ENCODE results near the gene GIT1. TPM values are rescaled to one million over a fixed set of nuclear protein-coding genes. Genes with fewer than 3 reads are reported as not detected.
A peak's percentile ranks its signal among the peaks of the same experiment; 100 is the strongest.

Gene GIT1
- total and polyA plus RNA-seq, 2 of the 13 experiments (the other 11 are each of a cell fraction or from before 2014, with no cell fraction given), result 14.2 to 30.8 TPM

DNA sequence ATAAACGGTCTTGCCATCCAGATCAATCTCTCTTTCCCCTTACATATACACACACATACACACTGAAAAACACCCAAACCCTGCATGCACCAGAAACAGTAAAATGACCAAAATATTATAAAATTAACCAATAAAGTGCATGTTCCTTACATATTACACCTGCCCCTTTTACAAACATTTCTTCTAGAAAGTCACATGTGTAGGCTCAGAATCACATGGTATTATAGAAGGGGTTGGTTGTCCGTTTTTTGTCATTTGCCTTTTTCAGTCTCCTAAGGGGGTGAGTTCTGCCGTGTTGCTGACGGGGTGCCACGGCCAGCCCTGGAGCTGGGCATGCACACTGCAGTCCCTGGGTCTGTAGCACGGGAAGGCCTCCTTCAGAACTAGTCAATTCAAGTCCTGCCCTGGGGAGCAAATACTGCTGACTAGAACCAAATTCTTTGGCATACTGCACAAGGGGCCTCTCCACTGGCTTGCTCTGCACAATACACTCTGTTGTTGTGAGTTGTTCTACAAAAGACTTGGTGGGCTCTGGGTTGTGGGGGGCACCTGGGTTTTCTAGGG is 41.3 kb upstream of the GIT1 start:
- no peak overlapping the region for H3K9ac ChIP-seq (ENCODE audit: insufficient read depth, low read depth, low read length)
- no peaks in the 10 kb centered on the region for H4K20me1 ChIP-seq (ENCODE audit: insufficient read depth, low read length)
- CTCF ChIA-PET (ENCODE audit: low intra/inter-chr PET ratio, low total read pairs), result no interaction called here
- WGBS (ENCODE audit: low lambda C conversion rate), result 97% methylated on average over 6 of the region's 6 CpGs
- no peak for FAIRE-seq
- no TSS peak for BruUV-seq (replicated peaks)
- no peaks in the 10 kb centered on the region for H3K79me2 ChIP-seq (ENCODE audit: insufficient read depth, low read length)
- no peak overlapping the region for H2AFZ ChIP-seq (ENCODE audit: low read length)
- POLR2A ChIA-PET, result no interaction called here
- ATAC-seq, result no peak
- H3K27ac ChIP-seq (ENCODE audit: extremely low read length, insufficient read depth, low read length), result no peak overlapping the region
- no peak overlapping the region for H3K4me2 ChIP-seq (ENCODE audit: low read depth, low read length)
- in situ Hi-C loops (cut with HindIII; ENCODE audit: extremely low pct_ligation_motif_present, low pct_unique_long_range_greater_than_20kb) (loop anchor here (10.0 kb wide), 1 partner anchor 304 kb away; the partner anchor contains the start of gene SSH2), intact Hi-C loops (cut with micrococcal nuclease; ENCODE audit: unreplicated experiment) (no loop called here)
- TF ChIP-seq SSRP1 (CRISPR knock-in tag; IDR thresholded peaks at IDR 0.05) (no peak), MNT (IDR thresholded peaks at IDR 0.05) (peak; percentile 96)
- TF ChIP-seq, protein P1, sequence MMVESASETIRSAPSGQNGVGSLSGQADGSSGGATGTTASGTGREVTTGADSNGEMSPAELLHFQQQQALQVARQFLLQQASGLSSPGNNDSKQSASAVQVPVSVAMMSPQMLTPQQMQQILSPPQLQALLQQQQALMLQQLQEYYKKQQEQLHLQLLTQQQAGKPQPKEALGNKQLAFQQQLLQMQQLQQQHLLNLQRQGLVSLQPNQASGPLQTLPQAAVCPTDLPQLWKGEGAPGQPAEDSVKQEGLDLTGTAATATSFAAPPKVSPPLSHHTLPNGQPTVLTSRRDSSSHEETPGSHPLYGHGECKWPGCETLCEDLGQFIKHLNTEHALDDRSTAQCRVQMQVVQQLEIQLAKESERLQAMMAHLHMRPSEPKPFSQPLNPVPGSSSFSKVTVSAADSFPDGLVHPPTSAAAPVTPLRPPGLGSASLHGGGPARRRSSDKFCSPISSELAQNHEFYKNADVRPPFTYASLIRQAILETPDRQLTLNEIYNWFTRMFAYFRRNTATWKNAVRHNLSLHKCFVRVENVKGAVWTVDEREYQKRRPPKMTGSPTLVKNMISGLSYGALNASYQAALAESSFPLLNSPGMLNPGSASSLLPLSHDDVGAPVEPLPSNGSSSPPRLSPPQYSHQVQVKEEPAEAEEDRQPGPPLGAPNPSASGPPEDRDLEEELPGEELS (CRISPR knock-in tag; IDR thresholded peaks at IDR 0.05), result no peak
- H3K36me3 ChIP-seq (replicated peaks in 1 of 2; ENCODE audit: control insufficient read depth in 1 of 2, insufficient read depth in 2 of 2, low read length in 2 of 2), result peaks cover 7 to 25% of the 10 kb centered on the region in 2 experiments; a peak in 4 of 5 replicates
- no peaks in the 10 kb centered on the region for H3K4me1 ChIP-seq (ENCODE audit: insufficient read depth, low read length)
- H3K9me3 ChIP-seq (ENCODE audit: low read length), result no peaks in the 10 kb centered on the region
- DNase-seq (ENCODE audit: low spot score), result no peak
- no peaks in the 10 kb centered on the region for H3K27me3 ChIP-seq (ENCODE audit: control insufficient read depth in 1 of 2, insufficient read depth in 2 of 2, low read length in 2 of 2)
- no peak overlapping the region for H3K4me3 ChIP-seq (replicated peaks in 1 of 3; ENCODE audit: insufficient read depth in 1 of 3, low read depth in 2 of 3, low read length in 3 of 3)

DNA sequence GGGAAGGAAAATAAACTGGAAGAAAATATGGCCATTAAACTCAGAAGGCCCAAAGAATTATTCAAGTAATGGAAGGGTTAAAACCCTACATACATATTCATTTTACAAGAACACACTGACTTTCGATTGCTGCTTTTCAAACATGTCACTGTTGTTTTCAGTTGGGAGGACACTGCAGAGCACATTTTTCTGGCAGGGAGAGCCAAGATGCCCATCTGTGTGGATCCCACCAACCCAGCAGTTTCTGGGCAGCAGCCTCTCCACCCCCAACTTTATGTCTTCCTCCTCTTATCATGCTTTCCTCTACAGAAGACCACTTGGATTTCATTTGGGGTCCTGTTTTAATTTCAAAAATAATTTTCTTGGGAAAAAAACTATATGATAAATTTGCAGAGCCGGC is 40.4 kb upstream of the GIT1 start:
- ChIA-PET POLR2A (no interaction called here), CTCF (ENCODE audit: low intra/inter-chr PET ratio, low total read pairs) (no interaction called here)
- no peak for DNase-seq (ENCODE audit: low spot score)
- no peaks in the 10 kb centered on the region for H3K27me3 ChIP-seq (ENCODE audit: control insufficient read depth in 1 of 2, insufficient read depth in 2 of 2, low read length in 2 of 2)
- peaks cover 7 to 22% of the 10 kb centered on the region in 2 experiments; a peak in 4 of 5 replicates for H3K36me3 ChIP-seq (replicated peaks in 1 of 2; ENCODE audit: control insufficient read depth in 1 of 2, insufficient read depth in 2 of 2, low read length in 2 of 2)
- H4K20me1 ChIP-seq (ENCODE audit: insufficient read depth, low read length), result no peaks in the 10 kb centered on the region
- in situ Hi-C loops (cut with HindIII; ENCODE audit: extremely low pct_ligation_motif_present, low pct_unique_long_range_greater_than_20kb) (loop anchor here (10.0 kb wide), 2 partner anchors 145 to 305 kb away; partner anchors contain the start of gene SSH2), intact Hi-C loops (cut with micrococcal nuclease; ENCODE audit: unreplicated experiment) (no loop called here)
- no peak for FAIRE-seq
- H3K27ac ChIP-seq (ENCODE audit: extremely low read length, insufficient read depth, low read length), result no peak overlapping the region
- 92% methylated on average over 2 of the region's 2 CpGs for WGBS (ENCODE audit: low lambda C conversion rate)
- BruUV-seq (replicated peaks), result no TSS peak
- no peak overlapping the region for H3K9ac ChIP-seq (ENCODE audit: insufficient read depth, low read depth, low read length)
- H3K4me2 ChIP-seq (ENCODE audit: low read depth, low read length), result no peak overlapping the region
- H3K9me3 ChIP-seq (ENCODE audit: low read length), result no peaks in the 10 kb centered on the region
- H3K79me2 ChIP-seq (ENCODE audit: insufficient read depth, low read length), result no peaks in the 10 kb centered on the region
- H2AFZ ChIP-seq (ENCODE audit: low read length), result no peak overlapping the region
- no peak overlapping the region for H3K4me3 ChIP-seq (replicated peaks in 1 of 3; ENCODE audit: insufficient read depth in 1 of 3, low read depth in 2 of 3, low read length in 3 of 3)
- no peaks in the 10 kb centered on the region for H3K4me1 ChIP-seq (ENCODE audit: insufficient read depth, low read length)
- ATAC-seq, result no peak
- TF ChIP-seq ZNF224 (CRISPR knock-in tag; IDR thresholded peaks at IDR 0.05), result no peak
- no peak for TF ChIP-seq MNT (IDR thresholded peaks at IDR 0.05)
- TF ChIP-seq ZNF616 (CRISPR knock-in tag; IDR thresholded peaks at IDR 0.05; ENCODE audit: low read depth), result no peak
- TF ChIP-seq CBX5 (CRISPR knock-in tag; IDR thresholded peaks at IDR 0.05; ENCODE audit: borderline replicate concordance), result no peak
- no peak for TF ChIP-seq SNAPC2 (CRISPR knock-in tag; IDR thresholded peaks at IDR 0.05)
- TF ChIP-seq, protein P2, sequence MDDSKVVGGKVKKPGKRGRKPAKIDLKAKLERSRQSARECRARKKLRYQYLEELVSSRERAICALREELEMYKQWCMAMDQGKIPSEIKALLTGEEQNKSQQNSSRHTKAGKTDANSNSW (CRISPR knock-in tag; IDR thresholded peaks at IDR 0.05; ENCODE audit: borderline replicate concordance), result no peak
- no peak for TF ChIP-seq ZNF589 (CRISPR knock-in tag; conservative IDR thresholded peaks at IDR 0.05)
